Gastroesophageal sphincter (tissue), 4 donors: ENCODE data around the gene TMEM150C. TPM values are rescaled to one million over a fixed set of nuclear protein-coding genes. Genes with fewer than 3 reads are reported as not detected.

ENCODE experiments used
- ATAC-seq: fragments of 150-250 bp; one replicate; pipeline ENCODE4 v1.9.1; 2016; ENCODE audit warnings: mild to moderate bottlenecking, moderate library complexity
- H3K27ac ChIP-seq, 4 donors: fragments of 200-600 bp; sonication (generic) in 3 of 4; 1 replicate in 3 of 4; 2 replicates in 1 of 4; pipeline ENCODE4 v1.5.1; 2016 to 2019
- H3K27me3 ChIP-seq: fragments of 200-600 bp; sonication (generic); one replicate; pipeline ENCODE4 v1.5.1; 2019
- H3K36me3 ChIP-seq, 2 donors: fragments of 200-600 bp; sonication (generic); one replicate each; pipeline ENCODE4 v1.5.1; 2019; ENCODE audit warnings: control low read depth in 1 of 2
- H3K4me1 ChIP-seq, 3 donors: fragments of 200-600 bp; sonication (generic); 1 replicate in 2 of 3; 2 replicates in 1 of 3; pipeline ENCODE4 v1.5.1; 2016 to 2019; ENCODE audit warnings: control low read depth in 2 of 3
- H3K4me3 ChIP-seq, 2 donors: fragments of 200-600 bp; sonication (generic); one replicate each; pipeline ENCODE4 v1.5.1; 2019; ENCODE audit warnings: mild to moderate bottlenecking in 1 of 2, moderate library complexity in 1 of 2
- H3K9me3 ChIP-seq, 3 donors: fragments of 200-600 bp; sonication (generic); one replicate each; pipeline ENCODE4 v1.5.1; 2017 to 2019; ENCODE audit warnings: control low read depth in 2 of 3
- EP300 ChIP-seq: sonication (generic); formaldehyde crosslinking; IDR thresholded peaks from one replicate; pipeline ENCODE4 v1.6.1; 2017; ENCODE audit warnings: antibody characterized with exemption, mild to moderate bottlenecking
- POLR2A ChIP-seq, 2 donors: fragments of 450-650 bp; IDR thresholded peaks; one replicate each; pipeline ENCODE4 v1.6.1; 2017; ENCODE audit warnings: antibody characterized with exemption in 2 of 2, mild to moderate bottlenecking in 2 of 2, moderate library complexity in 1 of 2
- POLR2AphosphoS5 ChIP-seq: sonication (generic); formaldehyde crosslinking; IDR thresholded peaks from one replicate; pipeline ENCODE4 v1.6.1; 2017; ENCODE audit warnings: antibody characterized with exemption
- WGBS, 2 donors: methylation state at CpG; one replicate each; pipeline ENCODE4 v1.1.5; 2018; ENCODE audit warnings: low coverage in 1 of 2; 5-methylcytosine and 5-hydroxymethylcytosine counted together
- total RNA-seq, 4 donors: library from RNA; depleted of rRNA; stranded (reverse); fragments of >200 nt; gene quantifications; one replicate each; pipeline ENCODE4 v1.1.0, GENCODE V29; 2016
- TF ChIP-seq, protein P1 (sequence below), 4 experiments: fragments of 200-600 bp in 2 of 4; fragments of 450-650 bp in 2 of 4; sonication (generic) in 1 of 4; IDR thresholded peaks; one replicate each; pipeline ENCODE4 v1.5.1; 2017 to 2019; ENCODE audit warnings: antibody characterized with exemption in 4 of 4, mild to moderate bottlenecking in 2 of 4, moderate library complexity in 2 of 4

The TMEM150C gene
- total RNA-seq, 4 donors from 2014 or later = 3.5 to 10.0 (median 4.8) TPM

DNA sequence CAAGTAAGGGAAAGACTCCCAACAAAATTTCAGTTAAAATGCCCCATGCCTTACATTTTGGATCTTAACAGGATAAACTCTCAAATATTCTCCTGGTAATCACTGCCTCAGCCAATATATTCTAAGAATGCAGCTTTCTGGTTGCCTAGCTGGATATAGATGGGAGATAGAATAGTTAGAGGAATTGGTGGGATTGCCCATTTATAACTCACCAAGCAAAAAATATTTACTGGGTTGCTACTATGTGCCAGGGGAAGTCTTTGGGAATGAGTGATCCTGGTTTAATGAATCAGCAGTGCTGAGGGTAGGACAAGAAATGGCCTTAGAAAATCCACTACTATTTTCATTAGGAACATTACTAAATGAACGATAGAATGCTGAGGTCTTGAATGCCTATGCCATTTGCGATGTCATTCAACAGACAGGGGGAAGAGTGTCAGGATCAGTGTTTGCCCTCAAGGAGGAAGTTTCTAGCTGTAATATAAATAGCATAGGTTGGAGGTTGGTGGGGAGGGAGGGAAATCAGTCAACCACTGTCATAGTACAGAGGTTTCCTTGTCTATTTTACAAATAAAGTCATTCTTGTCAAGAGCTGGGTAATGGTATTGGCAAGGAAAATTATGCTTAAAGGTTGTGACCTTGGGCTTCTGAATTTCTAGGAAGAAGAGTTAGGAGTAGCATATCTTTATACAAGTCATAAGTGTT is 67.9 kb downstream of the TMEM150C start:
- Histone ChIP-seq H3K27ac (no peak overlapping the region), H3K27me3 (no peaks in the 10 kb centered on the region), H3K36me3 (no peaks in the 10 kb centered on the region), H3K4me1 (no peaks in the 10 kb centered on the region), H3K9me3 (no peaks in the 10 kb centered on the region), H3K4me3 (no peak overlapping the region)
- ATAC-seq = no peak
- 88 to 89% methylated on average over 2 of the region's 2 CpGs for WGBS, 2 donors
- TF ChIP-seq POLR2AphosphoS5 (no peak), POLR2A (IDR thresholded peaks at IDR 0.05) (no peak), EP300 (no peak)

DNA sequence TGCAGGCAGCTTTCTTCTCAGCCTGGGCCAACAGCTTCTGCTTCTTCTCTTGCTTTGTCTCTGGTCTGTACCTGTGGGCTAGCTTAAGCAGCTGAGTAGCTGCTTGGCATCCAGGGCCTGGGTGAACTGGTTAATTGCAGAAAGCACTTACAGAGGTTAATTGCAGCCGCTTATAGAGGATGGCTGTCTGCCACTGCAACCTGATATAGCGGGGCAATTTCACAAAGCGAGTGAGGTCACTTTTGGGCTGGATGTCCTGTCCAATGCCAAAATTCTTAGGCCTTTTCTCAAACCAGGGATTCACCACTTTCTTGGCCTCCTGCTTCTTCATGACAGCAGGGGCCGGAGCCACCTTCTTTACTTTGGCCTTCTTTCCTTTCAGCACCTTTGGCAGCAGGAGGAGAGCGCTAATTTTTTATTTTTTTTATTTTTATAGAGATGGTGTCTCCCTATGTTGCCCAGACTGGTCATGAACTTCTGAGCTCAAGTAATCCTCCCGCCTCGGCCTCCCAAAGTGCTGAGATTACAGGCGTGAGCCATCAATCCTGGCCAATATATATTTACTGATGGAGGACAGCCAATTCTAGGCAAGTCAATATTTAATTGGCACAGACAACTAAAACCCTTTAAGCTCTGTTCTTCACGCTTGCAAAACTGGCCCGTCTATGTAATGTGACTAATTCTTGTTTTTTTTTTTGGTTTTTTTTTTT is 70.4 kb downstream of the TMEM150C start:
- no peaks in the 10 kb centered on the region for H3K9me3 ChIP-seq
- H3K27me3 ChIP-seq = no peaks in the 10 kb centered on the region
- H3K4me3 ChIP-seq = no peak overlapping the region
- 79 to 98% methylated on average over 6 to 9 of the region's 10 CpGs for WGBS, 2 donors
- ATAC-seq = no peak
- H3K36me3 ChIP-seq = no peaks in the 10 kb centered on the region
- no peak overlapping the region for H3K27ac ChIP-seq
- no peak for TF ChIP-seq POLR2A (IDR thresholded peaks at IDR 0.05)
- no peak for TF ChIP-seq EP300
- TF ChIP-seq, protein P1, sequence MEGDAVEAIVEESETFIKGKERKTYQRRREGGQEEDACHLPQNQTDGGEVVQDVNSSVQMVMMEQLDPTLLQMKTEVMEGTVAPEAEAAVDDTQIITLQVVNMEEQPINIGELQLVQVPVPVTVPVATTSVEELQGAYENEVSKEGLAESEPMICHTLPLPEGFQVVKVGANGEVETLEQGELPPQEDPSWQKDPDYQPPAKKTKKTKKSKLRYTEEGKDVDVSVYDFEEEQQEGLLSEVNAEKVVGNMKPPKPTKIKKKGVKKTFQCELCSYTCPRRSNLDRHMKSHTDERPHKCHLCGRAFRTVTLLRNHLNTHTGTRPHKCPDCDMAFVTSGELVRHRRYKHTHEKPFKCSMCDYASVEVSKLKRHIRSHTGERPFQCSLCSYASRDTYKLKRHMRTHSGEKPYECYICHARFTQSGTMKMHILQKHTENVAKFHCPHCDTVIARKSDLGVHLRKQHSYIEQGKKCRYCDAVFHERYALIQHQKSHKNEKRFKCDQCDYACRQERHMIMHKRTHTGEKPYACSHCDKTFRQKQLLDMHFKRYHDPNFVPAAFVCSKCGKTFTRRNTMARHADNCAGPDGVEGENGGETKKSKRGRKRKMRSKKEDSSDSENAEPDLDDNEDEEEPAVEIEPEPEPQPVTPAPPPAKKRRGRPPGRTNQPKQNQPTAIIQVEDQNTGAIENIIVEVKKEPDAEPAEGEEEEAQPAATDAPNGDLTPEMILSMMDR (IDR thresholded peaks at IDR 0.05) = no peak
- TF ChIP-seq POLR2AphosphoS5 = no peak
- H3K4me1 ChIP-seq = no peaks in the 10 kb centered on the region

DNA sequence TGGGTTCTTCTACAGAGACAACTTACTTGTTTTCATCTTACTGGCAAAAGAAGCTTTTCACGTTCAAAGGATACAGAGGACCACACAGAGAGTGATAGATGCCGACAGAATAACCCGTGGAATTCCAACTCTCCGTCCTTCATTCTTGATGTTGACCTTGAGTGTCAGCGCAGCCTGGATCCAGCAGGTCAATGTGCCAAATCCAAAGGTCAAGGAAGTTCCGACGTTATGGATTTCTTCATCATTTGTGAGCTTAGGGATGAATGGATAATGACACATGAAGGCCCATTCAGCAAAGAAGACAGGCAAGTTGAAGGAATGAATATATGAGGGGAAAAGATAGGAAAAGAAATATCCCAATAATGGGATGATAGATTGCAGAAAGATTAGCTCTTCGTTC is 71.8 kb downstream of the TMEM150C start:
- H3K4me1 ChIP-seq = no peaks in the 10 kb centered on the region
- no peak overlapping the region for H3K27ac ChIP-seq
- TF ChIP-seq, protein P1 (IDR thresholded peaks at IDR 0.05) = no peak
- no peak for TF ChIP-seq POLR2AphosphoS5
- TF ChIP-seq EP300 = no peak
- TF ChIP-seq POLR2A (IDR thresholded peaks at IDR 0.05) = no peak
- H3K9me3 ChIP-seq = no peaks in the 10 kb centered on the region
- 39 to 56% methylated on average over 2 to 8 of the region's 8 CpGs for WGBS, 2 donors
- H3K27me3 ChIP-seq = no peaks in the 10 kb centered on the region
- H3K4me3 ChIP-seq = no peak overlapping the region
- H3K36me3 ChIP-seq = no peaks in the 10 kb centered on the region
- no peak for ATAC-seq

DNA sequence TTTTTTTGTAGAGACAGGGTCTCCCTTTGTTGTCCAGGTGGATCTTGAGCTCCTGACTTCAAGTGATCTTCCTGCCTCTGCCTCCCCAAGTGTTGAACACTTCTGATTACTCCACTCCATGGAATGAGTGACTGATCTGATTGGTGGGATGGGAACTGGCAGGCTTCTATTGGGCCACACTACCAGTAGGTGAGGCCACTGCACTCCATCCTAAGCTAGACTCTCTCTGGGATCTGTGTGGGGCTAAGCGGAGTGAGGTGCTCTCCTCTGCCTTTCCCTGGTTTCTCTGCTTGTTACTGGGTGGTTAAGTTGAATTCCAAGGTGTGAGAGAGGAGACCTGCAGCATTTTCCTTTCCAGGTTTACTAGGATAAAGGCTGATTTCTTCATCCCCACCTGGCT is 72.7 kb downstream of the TMEM150C start:
- H3K27me3 ChIP-seq = no peaks in the 10 kb centered on the region
- no peak overlapping the region for H3K4me3 ChIP-seq
- H3K4me1 ChIP-seq = no peaks in the 10 kb centered on the region
- ATAC-seq = no peak
- H3K27ac ChIP-seq = no peak overlapping the region
- no peaks in the 10 kb centered on the region for H3K36me3 ChIP-seq
- H3K9me3 ChIP-seq = no peaks in the 10 kb centered on the region
- no CpG with 5 or more reads among the region's 1 CpG for WGBS, 2 donors
- no peak for TF ChIP-seq POLR2A (IDR thresholded peaks at IDR 0.05)

- H3K4me3 ChIP-seq = no peak overlapping the region
- no peaks in the 10 kb centered on the region for H3K36me3 ChIP-seq
- no peaks in the 10 kb centered on the region for H3K9me3 ChIP-seq
- 74 to 78% methylated on average over 9 to 11 of the region's 14 CpGs for WGBS, 2 donors
- H3K27ac ChIP-seq = no peak overlapping the region
- no peak for ATAC-seq
- TF ChIP-seq EP300 = no peak
- H3K4me1 ChIP-seq = no peaks in the 10 kb centered on the region
- no peaks in the 10 kb centered on the region for H3K27me3 ChIP-seq
Observed at GRCh38 chr4:82484996-82485783, 76.6 kb downstream of the TMEM150C start.

- WGBS, 2 donors = 96 to 100% methylated on average over 3 to 5 of the region's 6 CpGs
- ATAC-seq = no peak
Observed at GRCh38 chr4:82482387-82482786, 79.4 kb downstream of the TMEM150C start.

More at GRCh38 chr4:82482387-82482786, 79.4 kb downstream of the TMEM150C start:
- H3K4me1 ChIP-seq = no peaks in the 10 kb centered on the region
- H3K27ac ChIP-seq = no peak overlapping the region
- H3K4me3 ChIP-seq = no peak overlapping the region
- no peaks in the 10 kb centered on the region for H3K9me3 ChIP-seq
- no peaks in the 10 kb centered on the region for H3K36me3 ChIP-seq
- no peak for TF ChIP-seq EP300
- TF ChIP-seq POLR2A (IDR thresholded peaks at IDR 0.05) = no peak
- TF ChIP-seq, protein P1 (IDR thresholded peaks at IDR 0.05) = no peak
- no peak for TF ChIP-seq POLR2AphosphoS5
- H3K27me3 ChIP-seq = no peaks in the 10 kb centered on the region
